ENCODE data around the gene PGS1.

PGS1 gene

DNA sequence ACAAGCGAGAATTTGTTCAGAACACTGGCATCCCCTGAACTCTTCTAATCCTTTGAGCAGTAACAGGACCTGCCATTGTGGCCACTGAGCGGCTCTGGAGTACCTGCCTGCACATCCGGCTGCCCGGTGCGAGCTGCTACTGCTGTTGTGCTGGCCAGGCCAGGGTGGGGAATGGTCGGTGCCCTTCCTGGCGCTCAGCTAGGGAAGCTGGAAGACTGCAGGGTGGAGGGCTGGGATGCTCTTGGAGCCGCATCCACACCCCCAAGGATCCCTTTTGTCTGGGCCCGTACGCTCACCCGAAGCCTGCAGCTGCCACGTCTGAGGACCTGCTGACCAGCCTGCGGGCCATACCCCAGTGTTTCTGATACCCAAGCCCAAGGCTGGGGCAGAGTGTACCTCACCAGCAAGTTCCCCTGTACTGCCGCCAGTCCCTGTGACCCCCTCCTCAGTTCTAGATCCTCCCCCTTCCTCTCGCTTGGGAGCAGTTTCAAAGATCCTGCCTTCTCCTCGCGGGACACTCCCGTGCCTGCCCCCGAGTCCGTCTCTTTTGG is 49.7 kb downstream of the PGS1 start:
- DNase-seq: no peak

DNA sequence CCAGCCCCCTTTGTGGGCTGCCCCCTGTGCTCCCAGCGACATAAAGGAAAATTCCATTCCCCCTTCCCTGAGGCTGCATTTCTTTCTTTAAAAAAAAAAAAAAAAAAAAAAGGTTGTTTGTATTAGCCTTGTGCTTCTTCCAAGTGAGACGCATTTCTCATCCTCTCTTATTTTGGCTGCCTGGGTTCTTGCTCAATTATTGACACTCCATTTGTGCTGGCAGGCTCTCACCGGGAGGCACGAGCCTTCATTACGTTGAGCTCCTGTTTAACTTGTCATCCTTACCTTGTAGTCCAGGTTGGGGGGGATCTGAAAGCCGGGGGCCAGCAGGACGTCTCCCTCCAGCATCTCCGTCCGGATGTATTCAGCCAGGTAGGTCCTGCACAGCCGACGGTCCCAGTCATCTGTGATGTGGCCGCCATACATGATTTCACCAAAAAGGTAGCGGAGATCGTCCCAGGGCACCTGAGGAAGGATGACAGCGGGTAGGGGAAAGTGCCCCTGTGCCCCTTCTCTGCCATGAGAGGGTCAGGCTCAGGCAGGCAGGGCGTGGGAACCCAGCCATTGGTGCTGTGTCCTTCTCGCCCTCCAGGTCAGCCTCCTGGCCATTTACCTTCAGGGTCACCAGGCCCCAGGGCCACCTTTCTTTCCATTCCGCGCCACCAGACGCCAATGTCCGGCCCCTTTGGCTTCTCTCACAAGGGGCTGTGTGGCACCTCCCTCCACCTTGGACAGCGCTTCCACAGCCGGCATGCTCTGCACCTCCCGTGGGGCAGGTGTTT is 50.6 kb downstream of the PGS1 start:
- no peak for DNase-seq

DNA sequence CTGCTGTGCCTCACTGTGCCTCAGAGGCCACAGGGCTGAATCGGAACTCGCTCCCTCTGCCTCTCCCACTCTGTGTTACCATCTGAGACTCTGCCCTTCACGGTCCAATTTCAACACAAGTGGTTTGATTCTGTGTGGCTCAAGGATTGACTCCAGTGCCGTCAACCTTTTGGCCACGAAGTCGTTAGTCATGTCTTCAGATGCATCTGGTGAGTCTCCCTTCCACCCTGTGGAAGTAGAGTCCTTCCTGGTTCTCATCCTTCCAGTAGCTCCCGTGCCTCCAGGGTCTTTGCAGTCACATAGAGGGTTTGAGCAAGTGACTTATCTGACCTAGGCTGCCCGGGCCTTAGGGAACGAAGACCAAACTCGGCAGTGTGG is 51.2 kb downstream of the PGS1 start:
- DNase-seq: no peak

DNA sequence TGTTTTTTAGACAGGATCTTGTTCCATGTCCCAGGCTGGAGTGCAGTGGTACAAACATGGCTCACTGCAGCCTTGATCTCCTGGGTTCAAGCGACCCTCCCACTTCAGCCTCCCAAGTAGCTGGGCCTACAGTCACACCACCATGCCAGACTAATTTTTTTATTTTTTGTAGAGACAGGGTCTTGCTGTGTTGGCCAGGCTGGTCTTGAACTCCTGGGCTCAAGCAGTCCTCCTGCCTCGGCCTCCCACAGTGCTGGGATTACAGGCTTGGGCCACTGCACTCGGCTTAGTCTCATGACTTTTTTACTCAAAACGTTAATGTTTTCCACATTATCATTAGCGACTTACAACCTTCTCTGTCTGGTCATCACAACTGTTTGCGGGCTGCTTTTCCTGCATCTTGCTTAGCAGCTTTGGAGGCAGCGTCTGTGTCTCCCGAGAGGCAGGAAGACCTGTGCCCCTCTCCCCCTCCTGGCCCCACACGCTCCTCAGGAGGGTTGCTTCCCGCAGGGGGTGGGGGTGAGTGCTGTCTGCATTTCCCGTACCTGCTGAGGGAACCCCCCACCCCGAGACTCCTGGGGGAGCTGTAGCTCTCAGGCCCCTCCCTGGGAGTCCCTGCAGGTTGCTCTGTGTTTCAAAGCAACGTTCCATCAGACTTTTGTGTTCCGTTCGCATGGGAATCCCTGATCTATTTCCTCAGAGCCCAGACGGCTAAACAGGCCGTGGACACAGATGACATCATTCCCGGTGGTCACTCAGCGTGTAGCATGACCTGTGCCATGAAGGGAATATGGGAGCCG is 52.6 kb downstream of the PGS1 start:
- DNase-seq: no peak

DNA sequence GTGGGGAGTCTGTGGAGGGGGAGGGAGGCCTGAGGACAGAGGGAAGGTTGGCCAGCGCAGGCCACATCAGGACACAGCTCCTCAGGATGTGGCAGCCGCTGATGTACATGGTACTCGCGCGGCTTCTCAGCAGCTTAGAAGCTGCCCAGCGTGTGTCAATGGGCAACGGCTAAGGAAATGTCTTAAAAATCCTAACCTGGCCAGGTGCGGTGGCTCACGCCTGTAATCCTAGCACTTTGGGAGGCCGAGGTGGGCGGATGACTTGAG is 53.2 kb downstream of the PGS1 start:
- DNase-seq: no peak

DNA sequence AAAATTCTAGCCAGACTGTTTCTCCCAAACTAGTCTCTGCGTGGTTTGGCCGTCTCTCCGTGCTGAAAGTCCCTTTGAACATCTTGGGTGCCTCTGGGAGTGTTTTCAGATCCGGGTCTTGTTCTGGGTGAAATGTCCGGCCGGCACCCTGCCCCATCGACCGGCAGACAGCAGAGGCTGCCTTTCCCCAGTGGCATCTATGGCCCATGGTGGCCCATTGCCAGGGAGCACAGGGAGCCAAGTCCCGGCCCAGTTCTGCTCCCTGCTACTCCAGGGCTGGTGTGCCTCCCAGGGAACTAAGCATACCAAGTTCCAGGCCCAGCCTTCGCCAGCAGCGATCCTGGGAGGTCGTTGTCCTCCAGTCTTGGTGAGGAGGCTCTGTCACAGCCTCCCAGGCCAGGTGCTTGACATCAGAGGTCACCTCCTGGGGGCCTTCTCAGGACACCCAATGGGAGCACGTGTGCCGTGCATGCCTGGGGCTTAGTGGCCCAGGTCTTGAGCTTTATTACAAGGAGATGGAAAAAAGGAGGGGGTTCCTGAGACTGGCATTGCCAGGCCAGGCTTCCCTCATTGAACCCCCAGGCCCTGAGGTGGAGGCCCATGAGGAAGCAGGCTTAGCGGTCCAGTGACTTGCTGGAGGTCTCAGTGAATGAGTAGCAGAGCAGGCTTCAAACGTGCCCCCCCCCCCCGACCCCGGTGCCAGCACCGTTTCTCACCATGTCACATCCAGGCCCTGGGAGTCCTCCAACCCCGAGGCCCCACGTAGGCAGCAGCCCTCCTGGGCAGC is 54.0 kb downstream of the PGS1 start:
- DNase-seq: no peak

DNA sequence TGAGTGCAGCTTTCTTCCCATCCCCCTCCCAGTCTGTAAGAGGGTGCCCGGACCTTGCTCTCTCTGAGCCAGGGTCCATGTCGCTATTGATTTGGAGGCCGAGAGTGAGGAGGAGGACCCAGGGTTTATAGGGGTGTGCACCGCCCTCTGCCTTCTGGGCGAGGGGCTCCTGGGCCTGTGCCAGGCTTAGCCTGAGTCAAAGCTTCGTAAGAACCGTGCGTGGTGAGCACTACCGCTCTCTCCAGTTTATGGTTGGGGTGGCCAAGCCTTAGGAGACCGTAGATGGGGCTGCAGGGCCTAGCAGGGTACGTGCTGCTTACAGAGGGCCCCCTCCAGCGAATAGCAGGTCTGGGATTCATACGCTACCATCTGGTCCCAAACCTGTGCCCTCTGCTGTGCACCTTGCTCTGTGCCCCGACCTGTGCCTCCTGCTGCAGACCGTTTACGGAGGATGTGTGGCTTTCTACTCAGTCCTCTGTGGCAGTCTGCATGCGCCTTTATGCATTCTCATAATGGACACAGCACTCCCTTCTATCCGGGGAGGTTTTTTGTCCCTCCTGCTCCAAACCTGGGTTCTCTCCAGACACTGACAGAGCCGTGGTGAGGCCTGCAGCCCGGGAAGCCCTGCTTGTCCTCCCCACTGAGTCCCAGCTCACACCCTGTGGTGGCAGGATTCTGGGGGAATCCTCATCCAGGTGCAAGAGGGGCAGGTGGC is 54.7 kb downstream of the PGS1 start:
- no peak for DNase-seq

DNA sequence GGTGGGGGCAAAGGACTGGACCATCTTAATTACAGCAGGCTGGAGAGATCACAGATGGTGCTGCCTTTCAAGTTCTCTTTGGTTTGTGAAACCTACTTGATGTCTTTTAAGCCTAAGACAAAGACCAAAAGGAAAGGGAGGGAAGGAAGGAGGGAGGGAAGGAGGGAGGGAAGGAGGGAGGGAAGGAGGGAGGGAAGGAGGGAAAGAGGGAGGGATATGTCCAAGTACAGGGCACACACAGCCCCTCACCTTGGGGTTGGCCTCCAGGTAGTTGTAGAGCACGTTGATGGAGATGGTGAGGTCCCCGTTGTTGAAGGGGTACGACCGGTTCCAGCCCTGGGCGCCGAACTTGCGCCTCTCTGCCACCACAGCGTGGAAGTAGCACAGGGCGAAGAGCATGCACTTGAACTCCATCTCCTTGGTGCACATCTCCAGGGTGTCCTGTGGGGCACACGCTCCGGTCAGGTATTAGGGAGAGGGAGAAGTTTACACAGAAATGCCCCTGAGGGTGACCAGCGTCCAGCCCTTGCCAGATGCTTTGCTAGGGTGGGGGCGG is 55.4 kb downstream of the PGS1 start:
- DNase-seq: no peak

DNA sequence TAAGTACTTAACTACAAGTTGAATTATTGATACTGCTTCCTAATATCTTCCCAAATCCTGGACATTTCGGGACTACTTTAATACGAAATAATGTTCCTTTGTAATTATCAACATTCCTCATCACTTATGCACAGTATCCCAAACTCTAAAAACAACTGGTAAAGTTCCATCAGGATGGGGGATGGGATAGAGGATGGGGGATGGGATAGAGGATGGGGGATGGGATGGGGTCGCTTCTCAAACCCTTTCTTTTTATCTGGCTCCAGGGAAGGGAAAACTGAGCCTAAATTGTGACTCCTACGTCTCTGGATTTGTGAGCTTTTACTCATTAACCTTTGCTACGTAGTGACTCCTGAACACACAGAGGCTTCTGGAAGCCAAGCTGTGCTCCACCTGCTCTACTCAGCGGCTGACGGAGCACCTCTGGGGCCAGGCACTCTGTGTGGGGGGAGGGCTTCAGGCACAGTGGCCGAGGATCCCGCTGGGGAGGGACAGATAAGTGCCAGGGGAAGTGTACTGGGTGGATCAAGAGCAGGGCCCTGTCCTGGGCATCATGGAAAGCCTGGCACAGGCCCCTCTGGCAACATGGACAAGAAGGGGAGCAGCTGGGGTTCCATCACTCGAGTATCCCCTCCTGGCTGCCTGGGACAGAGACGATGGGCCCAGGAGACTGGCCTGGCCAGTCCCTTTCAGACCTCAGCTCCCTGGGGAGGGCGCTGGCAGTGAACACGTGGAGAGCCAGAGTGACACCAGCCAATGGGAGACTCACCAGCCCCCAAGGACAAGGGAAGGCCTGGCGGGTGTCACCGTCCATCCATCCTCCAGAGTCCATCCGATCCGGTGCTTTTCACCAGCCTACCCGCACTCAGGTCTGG is 56.2 kb downstream of the PGS1 start:
- no peak for DNase-seq

DNA sequence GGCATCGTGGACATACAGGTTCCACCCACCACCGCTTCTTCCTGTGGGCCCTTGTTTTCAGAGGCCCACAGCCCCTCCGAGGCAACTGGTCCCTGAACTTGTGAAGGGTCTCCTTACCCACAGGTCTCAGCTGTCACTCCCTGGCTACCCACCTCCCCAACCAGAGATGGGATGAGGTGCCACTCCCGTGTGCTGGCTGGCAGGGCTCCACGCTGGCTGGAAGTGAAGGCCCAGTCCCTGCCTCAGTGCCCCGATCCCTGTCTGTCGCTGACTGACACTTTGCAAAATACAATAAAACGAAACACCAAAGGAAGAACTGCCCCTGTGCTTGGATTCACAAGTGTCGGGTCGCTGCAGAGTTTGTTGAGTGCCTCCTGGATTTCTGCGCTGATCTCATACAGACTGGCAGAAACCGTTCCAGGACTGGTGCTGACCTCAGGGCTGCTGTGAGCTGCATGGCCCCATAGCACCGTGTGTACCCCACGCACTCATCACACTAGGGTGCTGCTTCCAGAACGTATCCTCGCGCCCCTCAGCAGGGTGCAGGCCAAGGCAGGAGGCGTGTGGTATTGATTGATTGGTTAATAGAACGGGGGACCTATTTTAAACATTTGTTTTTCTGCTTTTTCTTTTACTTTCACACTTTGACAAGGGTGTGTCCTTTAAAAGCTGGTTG is 57.0 kb downstream of the PGS1 start:
- DNase-seq: no peak

DNA sequence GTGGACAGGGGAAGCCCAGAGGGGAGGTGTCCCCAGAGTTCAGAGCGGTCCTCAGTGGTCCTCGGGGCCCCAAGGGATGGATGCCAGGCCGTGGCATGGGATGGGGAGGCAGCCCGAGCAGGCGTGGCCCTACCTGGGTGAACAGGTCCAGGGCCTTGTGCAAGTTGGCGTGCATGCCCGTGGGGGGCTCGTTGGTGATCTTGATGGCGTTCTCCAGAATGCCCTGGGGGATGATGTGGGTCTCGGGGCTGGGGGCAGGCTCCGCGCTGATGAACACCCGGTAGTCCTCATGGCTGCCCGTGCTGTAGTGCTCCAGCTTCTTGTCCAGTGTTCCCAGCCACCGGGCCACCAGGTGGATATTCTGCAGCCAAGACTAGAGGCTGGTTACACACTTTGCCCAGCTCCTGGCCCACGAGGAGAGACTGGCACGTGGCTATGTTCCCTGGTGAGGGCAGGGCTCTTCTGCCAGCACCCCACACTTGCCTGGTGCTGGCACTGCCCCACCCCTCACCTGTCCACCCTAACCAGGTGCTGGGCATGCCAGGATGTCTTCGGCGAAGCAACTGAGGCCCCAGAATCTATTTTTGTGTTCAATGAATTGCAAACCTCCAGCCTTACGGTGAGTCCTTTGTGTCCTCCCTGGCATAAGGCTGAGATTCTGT is 59.2 kb downstream of the PGS1 start:
- DNase-seq: no peak

DNA sequence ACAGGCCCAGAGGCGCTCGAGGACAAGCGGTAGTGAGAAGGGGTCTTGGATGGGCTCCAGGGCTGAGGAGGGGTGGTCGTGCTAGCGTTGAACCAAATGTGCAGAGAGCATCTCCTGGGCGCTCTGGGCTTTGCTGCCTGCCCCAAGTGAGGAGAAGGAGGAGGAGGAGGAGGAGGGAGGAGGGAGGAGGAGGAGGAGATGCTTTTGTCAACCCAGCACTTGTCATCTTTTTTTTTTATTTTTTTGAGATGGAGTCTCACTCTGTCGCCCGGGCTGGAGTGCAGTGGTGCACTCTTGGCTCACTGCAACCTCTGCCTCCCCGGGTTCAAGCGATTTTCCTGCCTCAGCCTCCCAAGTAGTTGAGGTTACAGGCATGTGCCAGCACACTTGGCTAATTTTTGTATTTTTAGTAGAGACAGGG is 59.8 kb downstream of the PGS1 start:
- DNase-seq: no peak

DNA sequence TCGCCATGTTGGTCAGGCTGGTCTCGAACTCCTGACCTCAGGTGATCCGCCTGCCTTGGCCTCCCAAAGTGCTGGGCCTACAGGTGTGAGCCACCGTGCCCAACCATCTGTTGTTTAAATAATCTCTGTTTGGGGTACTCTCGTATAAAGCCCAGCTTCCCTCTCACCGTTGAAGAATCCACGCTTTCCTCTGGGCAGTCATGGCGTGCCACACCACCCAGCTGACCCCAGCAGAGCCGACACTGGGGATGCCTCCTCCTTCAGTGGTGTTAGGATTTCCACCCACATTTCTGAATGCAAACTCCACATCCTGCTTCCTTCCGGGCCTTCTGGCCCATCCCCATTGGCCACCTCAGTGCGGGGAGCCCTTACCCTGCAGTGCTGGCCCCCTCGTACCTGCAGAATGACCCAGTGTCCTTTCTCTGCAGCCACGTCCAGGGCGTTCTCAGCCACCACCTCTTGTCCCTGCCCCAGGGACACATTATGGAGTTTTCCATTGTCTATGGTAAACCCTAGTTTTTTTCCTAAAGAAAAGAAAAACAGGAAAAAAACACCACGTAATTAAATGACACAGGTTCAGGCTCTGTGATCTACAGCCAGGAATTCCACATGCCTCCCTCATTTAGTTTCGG is 60.4 kb downstream of the PGS1 start:
- DNase-seq: no peak

DNA sequence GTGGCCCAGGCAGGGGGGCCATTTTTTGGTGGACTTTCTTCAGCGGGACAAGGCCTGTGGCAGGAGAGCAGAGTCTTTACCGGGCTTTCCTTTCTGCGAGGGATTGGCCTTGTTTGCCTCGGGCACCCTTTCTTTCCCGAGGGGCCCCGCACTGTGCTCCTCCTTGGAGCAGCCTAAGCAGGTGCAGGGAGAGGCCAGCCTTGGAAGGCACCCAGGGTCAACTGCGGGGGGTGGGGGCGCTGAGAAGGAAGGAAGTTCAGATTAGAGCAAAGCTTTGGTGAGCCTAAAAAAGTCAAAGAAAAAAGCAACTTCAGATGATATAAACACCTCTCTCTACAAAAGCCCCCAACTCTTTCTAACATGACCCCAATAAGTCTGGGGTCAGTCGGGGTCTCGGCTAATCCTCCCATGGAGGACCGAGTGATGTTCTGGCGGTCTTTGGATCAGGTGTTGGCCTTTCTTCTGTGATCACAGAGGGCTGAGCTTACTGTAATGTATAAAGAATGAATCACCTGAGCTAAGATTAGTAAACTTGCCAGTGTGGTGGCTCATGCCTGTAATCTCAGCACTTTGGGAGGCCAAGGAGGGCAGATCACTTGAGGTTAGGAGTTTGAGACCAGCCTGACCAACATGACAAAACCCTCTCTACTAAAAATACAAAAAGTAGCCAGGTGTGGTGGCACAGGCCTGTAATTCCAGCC is 63.0 kb downstream of the PGS1 start:
- DNase-seq: no peak

DNA sequence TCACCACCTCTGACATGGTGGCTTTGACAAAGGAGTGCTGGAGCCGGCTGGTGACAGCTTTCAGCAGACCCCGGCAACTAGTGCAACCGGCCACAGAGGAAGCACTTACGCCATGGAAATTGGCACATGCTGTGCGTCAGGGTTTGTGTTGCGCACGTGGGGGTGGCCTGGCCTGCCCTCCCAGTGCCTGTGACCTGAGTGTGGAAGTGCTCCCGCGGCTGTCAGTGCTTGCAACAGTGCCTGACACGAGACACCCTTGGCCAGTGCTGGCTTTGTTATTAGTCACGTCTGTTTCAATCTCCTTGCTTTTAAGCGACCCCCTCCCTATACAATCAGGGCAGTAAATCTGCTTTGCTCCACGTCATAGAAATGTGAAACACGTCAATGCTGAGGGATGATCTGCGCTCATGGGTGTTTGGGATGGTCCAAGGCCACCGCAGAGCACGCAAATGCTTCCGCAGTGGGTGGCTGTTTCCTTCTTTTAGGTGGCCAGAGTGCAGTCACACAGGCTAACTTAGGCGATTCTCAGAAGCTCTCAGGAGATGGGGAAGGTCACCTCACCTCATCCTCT is 64.3 kb downstream of the PGS1 start:
- DNase-seq: no peak

DNA sequence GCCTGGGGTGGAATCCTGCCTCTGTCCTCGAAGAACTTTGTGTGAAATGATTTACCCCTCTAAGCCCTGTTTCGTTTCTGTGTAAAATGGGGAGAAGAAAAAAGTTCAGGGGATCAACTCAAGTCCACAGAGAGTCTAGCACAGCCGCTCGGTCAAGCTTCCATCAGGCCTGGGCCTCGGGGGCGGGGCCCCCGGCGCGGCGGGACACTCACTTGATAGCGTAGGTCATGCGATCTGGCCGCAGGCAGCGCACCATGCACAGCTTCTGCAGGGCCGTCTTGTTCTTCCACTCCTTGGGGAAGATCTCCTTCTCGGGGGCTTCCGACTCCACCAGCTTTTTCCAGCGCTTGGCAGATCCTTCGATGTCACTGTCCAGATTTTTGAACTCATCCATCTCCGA is 65.9 kb downstream of the PGS1 start:
- no peak for DNase-seq

DNA sequence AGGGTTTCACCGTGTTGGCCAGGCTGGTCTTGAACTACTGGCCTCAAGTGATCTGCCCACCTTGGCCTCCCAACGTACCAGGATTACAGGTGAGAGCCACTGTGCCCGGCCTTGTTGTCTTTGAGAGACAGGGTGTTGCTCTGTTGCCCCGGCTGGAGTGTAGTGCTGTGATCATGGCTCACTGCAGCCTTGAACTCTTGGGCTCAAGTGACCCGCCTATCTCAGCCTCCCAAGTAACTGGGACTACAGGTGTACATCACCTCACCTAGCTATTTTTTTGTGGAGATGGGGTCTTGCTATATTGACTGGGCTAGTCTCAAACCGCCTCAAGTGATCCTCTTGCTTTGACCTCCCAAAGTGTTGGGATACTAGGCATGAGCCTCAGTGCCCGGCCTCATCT is 68.4 kb downstream of the PGS1 start:
- DNase-seq: no peak

DNA sequence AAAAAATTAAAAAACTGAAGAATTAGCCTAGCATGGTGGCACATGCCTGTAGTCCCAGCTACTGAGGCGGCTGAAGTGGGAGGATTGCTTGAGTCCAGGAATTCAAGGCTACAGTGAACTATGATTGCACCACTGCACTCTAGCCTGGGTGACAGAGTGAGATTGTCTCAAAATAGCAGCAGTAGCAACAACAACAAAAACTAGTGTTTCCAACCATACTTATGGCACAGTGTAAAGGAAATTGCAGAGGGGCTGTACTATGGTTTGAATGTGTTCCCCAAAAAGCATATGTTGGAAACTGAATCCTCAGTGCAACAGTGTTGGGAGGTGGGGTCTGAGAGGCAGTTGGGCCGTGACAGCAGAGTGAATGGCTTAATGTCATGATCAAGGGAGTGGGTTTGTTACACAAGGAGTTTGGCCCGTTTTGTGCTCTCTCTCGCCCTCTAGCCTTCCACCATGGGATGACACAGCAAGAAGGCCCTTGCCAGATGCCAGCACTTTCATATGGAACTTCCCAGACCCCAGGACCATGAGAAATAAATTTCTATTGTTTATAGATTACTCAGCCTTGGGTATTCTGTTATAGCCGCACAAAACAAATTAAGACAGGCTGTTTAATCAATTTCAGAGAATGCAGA is 70.0 kb downstream of the PGS1 start:
- DNase-seq: no peak
